ENCODE data around the gene HIGD1C. TPM values are rescaled to one million over a fixed set of nuclear protein-coding genes. Genes with fewer than 3 reads are reported as not detected.

Gene HIGD1C
- total and polyA plus RNA-seq, 2 experiments from 2014 or later, result not detected

DNA sequence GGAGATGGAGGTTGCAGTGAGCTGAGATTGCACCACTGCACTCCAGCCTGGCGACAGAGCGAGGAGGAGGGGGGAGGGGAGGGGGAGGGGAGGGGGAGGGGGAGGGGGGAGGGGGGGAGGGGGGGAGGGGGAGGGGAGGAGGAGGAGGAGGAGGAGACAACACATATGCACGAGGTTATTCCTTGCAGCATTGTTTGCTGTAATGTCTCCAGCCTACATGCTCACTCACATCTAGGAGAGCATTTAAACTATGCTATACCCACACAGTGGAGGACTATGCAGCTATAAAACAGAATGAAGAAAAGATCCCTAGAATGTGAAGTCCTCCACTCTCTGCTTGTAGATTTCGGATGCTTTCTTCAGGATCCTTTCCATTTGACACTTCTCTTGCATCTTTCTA is 3.5 kb upstream of the HIGD1C start (continued):
- TF ChIP-seq, protein P1, sequence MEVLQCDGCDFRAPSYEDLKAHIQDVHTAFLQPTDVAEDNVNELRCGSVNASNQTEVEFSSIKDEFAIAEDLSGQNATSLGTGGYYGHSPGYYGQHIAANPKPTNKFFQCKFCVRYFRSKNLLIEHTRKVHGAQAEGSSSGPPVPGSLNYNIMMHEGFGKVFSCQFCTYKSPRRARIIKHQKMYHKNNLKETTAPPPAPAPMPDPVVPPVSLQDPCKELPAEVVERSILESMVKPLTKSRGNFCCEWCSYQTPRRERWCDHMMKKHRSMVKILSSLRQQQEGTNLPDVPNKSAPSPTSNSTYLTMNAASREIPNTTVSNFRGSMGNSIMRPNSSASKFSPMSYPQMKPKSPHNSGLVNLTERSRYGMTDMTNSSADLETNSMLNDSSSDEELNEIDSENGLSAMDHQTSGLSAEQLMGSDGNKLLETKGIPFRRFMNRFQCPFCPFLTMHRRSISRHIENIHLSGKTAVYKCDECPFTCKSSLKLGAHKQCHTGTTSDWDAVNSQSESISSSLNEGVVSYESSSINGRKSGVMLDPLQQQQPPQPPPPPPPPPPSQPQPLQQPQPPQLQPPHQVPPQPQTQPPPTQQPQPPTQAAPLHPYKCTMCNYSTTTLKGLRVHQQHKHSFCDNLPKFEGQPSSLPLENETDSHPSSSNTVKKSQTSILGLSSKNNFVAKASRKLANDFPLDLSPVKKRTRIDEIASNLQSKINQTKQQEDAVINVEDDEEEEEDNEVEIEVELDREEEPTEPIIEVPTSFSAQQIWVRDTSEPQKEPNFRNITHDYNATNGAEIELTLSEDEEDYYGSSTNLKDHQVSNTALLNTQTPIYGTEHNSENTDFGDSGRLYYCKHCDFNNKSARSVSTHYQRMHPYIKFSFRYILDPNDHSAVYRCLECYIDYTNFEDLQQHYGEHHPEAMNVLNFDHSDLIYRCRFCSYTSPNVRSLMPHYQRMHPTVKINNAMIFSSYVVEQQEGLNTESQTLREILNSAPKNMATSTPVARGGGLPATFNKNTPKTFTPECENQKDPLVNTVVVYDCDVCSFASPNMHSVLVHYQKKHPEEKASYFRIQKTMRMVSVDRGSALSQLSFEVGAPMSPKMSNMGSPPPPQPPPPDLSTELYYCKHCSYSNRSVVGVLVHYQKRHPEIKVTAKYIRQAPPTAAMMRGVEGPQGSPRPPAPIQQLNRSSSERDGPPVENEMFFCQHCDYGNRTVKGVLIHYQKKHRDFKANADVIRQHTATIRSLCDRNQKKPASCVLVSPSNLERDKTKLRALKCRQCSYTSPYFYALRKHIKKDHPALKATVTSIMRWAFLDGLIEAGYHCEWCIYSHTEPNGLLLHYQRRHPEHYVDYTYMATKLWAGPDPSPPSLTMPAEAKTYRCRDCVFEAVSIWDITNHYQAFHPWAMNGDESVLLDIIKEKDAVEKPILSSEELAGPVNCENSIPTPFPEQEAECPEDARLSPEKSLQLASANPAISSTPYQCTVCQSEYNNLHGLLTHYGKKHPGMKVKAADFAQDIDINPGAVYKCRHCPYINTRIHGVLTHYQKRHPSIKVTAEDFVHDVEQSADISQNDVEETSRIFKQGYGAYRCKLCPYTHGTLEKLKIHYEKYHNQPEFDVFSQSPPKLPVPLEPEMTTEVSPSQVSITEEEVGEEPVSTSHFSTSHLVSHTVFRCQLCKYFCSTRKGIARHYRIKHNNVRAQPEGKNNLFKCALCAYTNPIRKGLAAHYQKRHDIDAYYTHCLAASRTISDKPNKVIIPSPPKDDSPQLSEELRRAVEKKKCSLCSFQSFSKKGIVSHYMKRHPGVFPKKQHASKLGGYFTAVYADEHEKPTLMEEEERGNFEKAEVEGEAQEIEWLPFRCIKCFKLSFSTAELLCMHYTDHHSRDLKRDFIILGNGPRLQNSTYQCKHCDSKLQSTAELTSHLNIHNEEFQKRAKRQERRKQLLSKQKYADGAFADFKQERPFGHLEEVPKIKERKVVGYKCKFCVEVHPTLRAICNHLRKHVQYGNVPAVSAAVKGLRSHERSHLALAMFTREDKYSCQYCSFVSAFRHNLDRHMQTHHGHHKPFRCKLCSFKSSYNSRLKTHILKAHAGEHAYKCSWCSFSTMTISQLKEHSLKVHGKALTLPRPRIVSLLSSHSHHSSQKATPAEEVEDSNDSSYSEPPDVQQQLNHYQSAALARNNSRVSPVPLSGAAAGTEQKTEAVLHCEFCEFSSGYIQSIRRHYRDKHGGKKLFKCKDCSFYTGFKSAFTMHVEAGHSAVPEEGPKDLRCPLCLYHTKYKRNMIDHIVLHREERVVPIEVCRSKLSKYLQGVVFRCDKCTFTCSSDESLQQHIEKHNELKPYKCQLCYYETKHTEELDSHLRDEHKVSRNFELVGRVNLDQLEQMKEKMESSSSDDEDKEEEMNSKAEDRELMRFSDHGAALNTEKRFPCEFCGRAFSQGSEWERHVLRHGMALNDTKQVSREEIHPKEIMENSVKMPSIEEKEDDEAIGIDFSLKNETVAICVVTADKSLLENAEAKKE (CRISPR knock-in tag; IDR thresholded peaks at IDR 0.05), result no peak
- no peak for TF ChIP-seq JUNB (IDR thresholded peaks at IDR 0.05; ENCODE audit: unreplicated experiment)
- TF ChIP-seq EZH2 (IDR thresholded peaks at IDR 0.05; ENCODE audit: low read depth, unreplicated experiment), result no peak
- TF ChIP-seq, protein P2, sequence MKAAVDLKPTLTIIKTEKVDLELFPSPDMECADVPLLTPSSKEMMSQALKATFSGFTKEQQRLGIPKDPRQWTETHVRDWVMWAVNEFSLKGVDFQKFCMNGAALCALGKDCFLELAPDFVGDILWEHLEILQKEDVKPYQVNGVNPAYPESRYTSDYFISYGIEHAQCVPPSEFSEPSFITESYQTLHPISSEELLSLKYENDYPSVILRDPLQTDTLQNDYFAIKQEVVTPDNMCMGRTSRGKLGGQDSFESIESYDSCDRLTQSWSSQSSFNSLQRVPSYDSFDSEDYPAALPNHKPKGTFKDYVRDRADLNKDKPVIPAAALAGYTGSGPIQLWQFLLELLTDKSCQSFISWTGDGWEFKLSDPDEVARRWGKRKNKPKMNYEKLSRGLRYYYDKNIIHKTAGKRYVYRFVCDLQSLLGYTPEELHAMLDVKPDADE (IDR thresholded peaks at IDR 0.05), result no peak

DNA sequence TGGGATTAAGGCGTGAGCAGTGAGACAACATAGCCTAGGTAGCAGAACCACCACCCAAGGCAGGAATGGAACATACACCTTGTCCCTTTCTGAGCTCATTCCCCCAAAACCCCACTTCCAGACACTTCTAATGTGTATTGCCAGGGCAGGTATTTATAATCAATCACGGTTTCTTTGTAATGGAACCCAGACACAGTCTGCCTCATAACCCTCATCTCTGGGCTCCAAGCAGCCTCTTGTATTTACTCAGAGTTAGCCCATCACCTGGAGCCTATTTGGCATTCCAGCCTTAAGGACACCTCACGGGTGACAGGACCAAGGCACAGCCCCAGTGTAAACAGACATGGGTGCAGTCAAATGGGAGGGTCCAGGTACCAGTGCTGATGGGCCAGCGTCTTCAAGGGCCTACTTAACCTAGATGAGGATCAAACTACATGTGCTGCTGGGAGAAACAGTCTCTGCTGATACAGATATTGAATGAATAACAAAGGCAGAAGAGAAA is 2.5 kb upstream of the HIGD1C start:
- Mint-ChIP-seq H3K36me3 (ENCODE audit: low read depth) (no peaks in the 10 kb centered on the region; the same call in 2 of the 3 replicates), H3K4me3 (no peak overlapping the region), H3K27me3 (ENCODE audit: insufficient read depth, low read depth, poor library complexity) (peaks cover 7% of the 10 kb centered on the region), H3K9me3 (peaks cover 11% of the 10 kb centered on the region; the same call in 2 of the 3 replicates), H3K27ac (no peak overlapping the region), H3K4me1 (peaks cover 3% of the 10 kb centered on the region; the same call in 1 of the 3 replicates)
- Histone ChIP-seq H4K20me1 (replicated peaks; ENCODE audit: insufficient read depth) (no peaks in the 10 kb centered on the region), H3K79me2 (replicated peaks; ENCODE audit: insufficient read depth) (no peaks in the 10 kb centered on the region), H3K4me1 (ENCODE audit: insufficient read depth) (no peaks in the 10 kb centered on the region), H3K9me2 (ENCODE audit: insufficient read depth) (no peaks in the 10 kb centered on the region), H3K27me3 (ENCODE audit: insufficient read depth) (no peaks in the 10 kb centered on the region), H3F3A (replicated peaks; ENCODE audit: low read depth) (0 out of 2 replicates have a peak, but pooled peaks cover 3% of the 10 kb centered on the region), H3K4me3 (no peak overlapping the region), H3K36me3 (ENCODE audit: insufficient read depth) (peaks cover 5% of the 10 kb centered on the region; the same call in 1 of the 2 replicates), H2AFZ (no peak overlapping the region), H3K27ac (ENCODE audit: low read depth) (no peak overlapping the region), H3K4me2 (no peak overlapping the region)
- ATAC-seq (no peak), DNase-seq (ENCODE audit: low spot score) (no peak)
- TF ChIP-seq POLR2AphosphoS5 (IDR thresholded peaks at IDR 0.05; ENCODE audit: low read depth) (no peak), STAT1 (IDR thresholded peaks at IDR 0.05; ENCODE audit: unreplicated experiment) (no peak), NANOG (IDR thresholded peaks at IDR 0.05; ENCODE audit: borderline replicate concordance) (no peak)
- TF ChIP-seq, protein P1 (CRISPR knock-in tag; IDR thresholded peaks at IDR 0.05), result no peak
- TF ChIP-seq, protein P2 (IDR thresholded peaks at IDR 0.05), result no peak
